Endothelial cell of umbilical vein (primary cell): ENCODE results near the gene DSP. TPM values are rescaled to one million over a fixed set of nuclear protein-coding genes. Genes with fewer than 3 reads are reported as not detected.

ENCODE experiments used
- BruUV-seq: library from RNA; stranded (reverse); fragments of 400-500 nt; replicated peaks from 2 replicates; lab custom pipeline; 2021; lab: Mats Ljungman, UMichigan
- CTCF ChIA-PET: fragments of 300-600, 350-600 bp; sonication (Branson Sonifier 250); formaldehyde crosslinking; loops from one replicate; lab custom pipeline; 2021; ENCODE audit warnings: antibody characterized with exemption, inconsistent platforms; lab: Charles Lee
- POLR2A ChIA-PET: fragments of 300-600, 350-600 bp; sonication (Branson Sonifier 250); formaldehyde crosslinking; loops from one replicate; lab custom pipeline; 2021; ENCODE audit warnings: antibody characterized with exemption, inconsistent platforms; lab: Charles Lee
- DNase-seq: peaks from one replicate; pipeline ENCODE4 v3.0.0-alpha.2; 2011; ENCODE audit warnings: low read depth, low spot score
- FAIRE-seq: peaks from 2 replicates; lab custom pipeline; 2011; peaks lifted over from hg19 to GRCh38; lab: Jason Lieb, UNC
- H2AFZ ChIP-seq: 2 replicates; pipeline ENCODE4 v1.6.0; 2012; ENCODE audit warnings: low read depth, low read length, control low read depth, inconsistent platforms
- H3K27ac ChIP-seq: 2 replicates; pipeline ENCODE4 v1.5.1; 2011; ENCODE audit warnings: low read depth, mild to moderate bottlenecking, control low read depth, low read length, moderate library complexity; ENCODE audit not compliant: insufficient read depth
- H3K27me3 ChIP-seq, 2 experiments: 2 replicates each; pipeline versions ENCODE4 v1.6.0 to v1.6.1; 2011; ENCODE audit warnings: low read length in 2 of 2, mixed read lengths in 1 of 2; ENCODE audit not compliant: control insufficient read depth in 2 of 2, insufficient read depth in 2 of 2
- H3K36me3 ChIP-seq, 2 experiments: 2 replicates in 1 of 2; 3 replicates in 1 of 2; pipeline ENCODE4 v1.5.1; 2011; ENCODE audit warnings: low read length in 2 of 2, mild to moderate bottlenecking in 1 of 2, moderate library complexity in 1 of 2; ENCODE audit not compliant: control insufficient read depth in 2 of 2, insufficient read depth in 2 of 2; ENCODE audit errors: extremely low read depth in 1 of 2
- H3K4me1 ChIP-seq: 3 replicates; pipeline ENCODE4 v1.5.1; 2011; ENCODE audit warnings: mild to moderate bottlenecking, low read length; ENCODE audit not compliant: control insufficient read depth, insufficient read depth; ENCODE audit errors: extremely low read depth
- H3K4me2 ChIP-seq: 2 replicates; pipeline ENCODE4 v1.6.1; 2011; ENCODE audit warnings: low read length, control low read depth, mixed read lengths; ENCODE audit not compliant: insufficient read depth
- H3K4me3 ChIP-seq, 3 experiments: fragments of 200-600 bp in 1 of 3; sonication (generic), shearing (Covaris generic) in 1 of 3; replicated peaks in 1 of 3; 2 replicates each; pipeline ENCODE4 v1.5.1; 2011 to 2016; ENCODE audit warnings: control low read depth in 3 of 3, low read length in 3 of 3, mild to moderate bottlenecking in 2 of 3, inconsistent platforms in 1 of 3, low read depth in 1 of 3, moderate library complexity in 1 of 3; ENCODE audit not compliant: insufficient read depth in 1 of 3
- H3K79me2 ChIP-seq: 2 replicates; pipeline ENCODE4 v1.6.0; 2012; ENCODE audit warnings: low read length, inconsistent platforms; ENCODE audit not compliant: control insufficient read depth, insufficient read depth
- H3K9ac ChIP-seq: replicated peaks from 2 replicates; pipeline ENCODE3; 2011; ENCODE audit warnings: low read length, control low read depth; ENCODE audit not compliant: insufficient read depth; ENCODE audit errors: extremely low read depth
- H3K9me1 ChIP-seq: replicated peaks from 3 replicates; pipeline ENCODE4 v1.6.0; 2011; ENCODE audit warnings: mild to moderate bottlenecking, low read length; ENCODE audit not compliant: control insufficient read depth, insufficient read depth; ENCODE audit errors: extremely low read depth
- H3K9me3 ChIP-seq: replicated peaks from 2 replicates; pipeline ENCODE4 v1.5.1; 2012; ENCODE audit warnings: low read length, inconsistent platforms; ENCODE audit not compliant: control insufficient read depth, insufficient read depth
- H4K20me1 ChIP-seq: replicated peaks from 2 replicates; pipeline ENCODE3; 2011; ENCODE audit warnings: mild to moderate bottlenecking, low read length; ENCODE audit not compliant: control insufficient read depth, insufficient read depth; ENCODE audit errors: extremely low read depth
- CTCF ChIP-seq, 2 donors: IDR thresholded peaks; 1 replicate in 1 of 2; 2 replicates in 1 of 2; pipeline ENCODE4 v1.5.1; 2011; ENCODE audit warnings: low read length in 2 of 2, mild to moderate bottlenecking in 2 of 2, moderate library complexity in 2 of 2, control low read depth in 1 of 2, inconsistent platforms in 1 of 2, low read depth in 1 of 2; ENCODE audit not compliant: insufficient read depth in 1 of 2; ENCODE audit errors: extremely low read depth in 1 of 2
- EZH2 ChIP-seq: IDR thresholded peaks from 2 replicates; pipeline ENCODE4 v1.6.1; 2012; ENCODE audit warnings: borderline replicate concordance, low read depth, mild to moderate bottlenecking, moderate library complexity, low read length, inconsistent platforms; ENCODE audit not compliant: severe bottlenecking
- FOS ChIP-seq: IDR thresholded peaks from 2 replicates; pipeline ENCODE4 v1.6.1; 2011; ENCODE audit warnings: mild to moderate bottlenecking, low read length, moderate library complexity, borderline replicate concordance; ENCODE audit not compliant: insufficient read depth
- GATA2 ChIP-seq: IDR thresholded peaks from 2 replicates; pipeline ENCODE4 v1.7.0; 2011; ENCODE audit warnings: low read depth, mild to moderate bottlenecking, moderate library complexity, mixed read lengths, low read length; ENCODE audit not compliant: insufficient read length, insufficient read depth
- JUN ChIP-seq: IDR thresholded peaks from 2 replicates; pipeline ENCODE4 v1.6.1; 2011; ENCODE audit warnings: borderline replicate concordance, low read depth; ENCODE audit not compliant: insufficient read length, insufficient read depth
- MAX ChIP-seq: IDR thresholded peaks from 2 replicates; pipeline ENCODE4 v1.6.1; 2011; ENCODE audit not compliant: insufficient read depth, insufficient read length
- MYC ChIP-seq: IDR thresholded peaks from one replicate; pipeline ENCODE4 v1.6.1; 2011; ENCODE audit warnings: mild to moderate bottlenecking, low read depth, low read length
- POLR2A ChIP-seq: IDR thresholded peaks from 2 replicates; pipeline ENCODE4 v1.6.1; 2012; ENCODE audit warnings: low read depth, mild to moderate bottlenecking, control low read depth, low read length
- POLR2AphosphoS5 ChIP-seq: IDR thresholded peaks from 2 replicates; pipeline ENCODE4 v1.6.1; 2012; ENCODE audit warnings: low read depth, mild to moderate bottlenecking, control low read depth, low read length, moderate library complexity; ENCODE audit not compliant: insufficient read depth
- dilution Hi-C: fragments of 300-500 bp; cut with MboI; formaldehyde crosslinking; loops from one replicate; pipeline ENCODE4 v1.15.0; 2019; ENCODE audit warnings: low sequenced_read_pairs; ENCODE audit not compliant: extremely low pct_ligation_motif_present
- intact Hi-C: fragments of 100-400 bp; cut with micrococcal nuclease; formaldehyde crosslinking; loops from one replicate; pipeline ENCODE4 v1.10.0; 2022
- polyA plus RNA-seq, 4 experiments: library from polyadenylated mRNA; depleted of rRNA in 3 of 4; stranded (reverse) in 3 of 4; unstranded in 1 of 4; fragments of >200 nt; gene quantifications; 2 replicates each; pipeline versions ENCODE4 v1.2.1 to v1.2.3, GENCODE V29; 2011 to 2012; ENCODE audit warnings: missing spikeins in 1 of 4
- total RNA-seq: library from RNA; stranded (reverse); gene quantifications from 2 replicates; pipeline ENCODE4 v1.2.3, GENCODE V29; 2021

DSP gene
- total and polyA plus RNA-seq, 2 donors (not counting 3 experiments of a cell fraction or from before 2014, with no cell fraction given), result 0.03 to 0.77 TPM

DNA sequence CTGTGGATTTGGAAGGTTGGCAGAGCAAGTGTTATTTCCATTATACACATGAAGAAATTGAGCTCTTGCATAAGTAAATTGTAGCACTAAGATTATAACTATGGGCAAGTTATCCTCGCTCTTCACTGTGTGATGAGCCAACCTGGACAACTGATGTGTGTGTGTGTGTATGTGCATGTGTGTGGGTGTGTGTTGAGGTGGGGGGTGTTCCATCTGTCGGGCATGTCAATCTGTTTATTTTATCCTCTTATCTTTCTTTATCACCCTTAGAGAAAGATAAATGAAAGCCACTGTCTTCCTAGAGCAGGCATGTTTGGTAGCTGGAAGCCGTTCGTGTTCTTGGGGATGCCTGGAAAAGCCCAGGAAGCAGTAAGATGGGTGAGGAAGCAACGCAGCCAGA lies 3.0 kb upstream of the DSP start:
- H3K4me3 ChIP-seq, result no peak overlapping the region
- peaks cover 10% of the 10 kb centered on the region for H3K4me1 ChIP-seq
- CTCF ChIA-PET, result interaction anchor here (0.9 kb wide), 1 partner anchor 13 kb away, joined by 3 read pairs; no protein-coding TSS in a partner anchor
- H3K27me3 ChIP-seq, result peaks cover 37 to 62% of the 10 kb centered on the region in 2 experiments
- no peak overlapping the region for H3K27ac ChIP-seq
- no peaks in the 10 kb centered on the region for H3K36me3 ChIP-seq
- no peak for FAIRE-seq
- no peaks in the 10 kb centered on the region for H4K20me1 ChIP-seq
- no peak overlapping the region for H3K4me2 ChIP-seq
- DNase-seq, result no peak
- H2AFZ ChIP-seq, result no peak overlapping the region
- dilution Hi-C loops, result no loop called here
- no TSS peak for BruUV-seq
- H3K9me3 ChIP-seq, result no peaks in the 10 kb centered on the region
- intact Hi-C loops, result no loop called here
- no peak for TF ChIP-seq MYC
- TF ChIP-seq POLR2A, result no peak
- TF ChIP-seq EZH2, result no peak
- no peak for TF ChIP-seq POLR2AphosphoS5
- no peak for TF ChIP-seq MAX
- no peak for TF ChIP-seq GATA2
- TF ChIP-seq CTCF (IDR thresholded peaks at IDR 0.05; ENCODE audit: extremely low read depth in 1 of 2, insufficient read depth in 1 of 2, low read depth in 1 of 2, low read length in 2 of 2), result no peak
- no peak for TF ChIP-seq FOS
- TF ChIP-seq JUN, result no peak
- H3K79me2 ChIP-seq, result no peaks in the 10 kb centered on the region
- POLR2A ChIA-PET, result no interaction called here
- no peaks in the 10 kb centered on the region for H3K9me1 ChIP-seq
- no peak overlapping the region for H3K9ac ChIP-seq
